Measurements from ENCODE around the gene TEAD4. TPM values are rescaled to one million over a fixed set of nuclear protein-coding genes. Genes with fewer than 3 reads are reported as not detected.

The TEAD4 gene
- total RNA-seq, 6 experiments from 2014 or later = 0.81 to 8.5 (median 3.0) TPM

DNA sequence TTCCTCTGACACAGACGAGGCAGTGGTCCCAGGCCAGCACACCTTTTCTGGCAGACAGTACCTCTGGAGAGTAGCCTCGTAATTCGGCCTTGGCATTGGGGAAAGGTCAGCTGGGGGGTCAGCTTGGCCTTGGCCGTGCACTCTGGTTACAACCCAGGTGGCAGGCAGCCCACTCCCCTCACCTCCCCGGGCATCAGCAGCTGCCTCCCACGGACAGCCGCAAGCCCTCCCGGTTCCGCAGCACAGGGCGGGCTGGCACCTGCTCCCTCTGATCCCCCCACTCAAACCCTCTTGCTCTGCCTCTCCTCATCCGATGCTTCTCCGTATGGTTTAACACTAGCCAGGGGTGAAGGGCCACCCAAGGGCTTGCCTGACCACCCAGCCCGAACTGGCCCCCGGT, 50.6 kb downstream of the TEAD4 start:
- intact Hi-C loops (cut with DNase I) = no loop called here
- TF ChIP-seq, protein P1, sequence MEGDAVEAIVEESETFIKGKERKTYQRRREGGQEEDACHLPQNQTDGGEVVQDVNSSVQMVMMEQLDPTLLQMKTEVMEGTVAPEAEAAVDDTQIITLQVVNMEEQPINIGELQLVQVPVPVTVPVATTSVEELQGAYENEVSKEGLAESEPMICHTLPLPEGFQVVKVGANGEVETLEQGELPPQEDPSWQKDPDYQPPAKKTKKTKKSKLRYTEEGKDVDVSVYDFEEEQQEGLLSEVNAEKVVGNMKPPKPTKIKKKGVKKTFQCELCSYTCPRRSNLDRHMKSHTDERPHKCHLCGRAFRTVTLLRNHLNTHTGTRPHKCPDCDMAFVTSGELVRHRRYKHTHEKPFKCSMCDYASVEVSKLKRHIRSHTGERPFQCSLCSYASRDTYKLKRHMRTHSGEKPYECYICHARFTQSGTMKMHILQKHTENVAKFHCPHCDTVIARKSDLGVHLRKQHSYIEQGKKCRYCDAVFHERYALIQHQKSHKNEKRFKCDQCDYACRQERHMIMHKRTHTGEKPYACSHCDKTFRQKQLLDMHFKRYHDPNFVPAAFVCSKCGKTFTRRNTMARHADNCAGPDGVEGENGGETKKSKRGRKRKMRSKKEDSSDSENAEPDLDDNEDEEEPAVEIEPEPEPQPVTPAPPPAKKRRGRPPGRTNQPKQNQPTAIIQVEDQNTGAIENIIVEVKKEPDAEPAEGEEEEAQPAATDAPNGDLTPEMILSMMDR (IDR thresholded peaks at IDR 0.05) = no peak
- TF ChIP-seq POLR2A (IDR thresholded peaks at IDR 0.05) = no peak
- 73% methylated on average over 3 of the region's 14 CpGs for WGBS (ENCODE audit: insufficient coverage, low coverage, low lambda C conversion rate, missing lambda C conversion rate)

DNA sequence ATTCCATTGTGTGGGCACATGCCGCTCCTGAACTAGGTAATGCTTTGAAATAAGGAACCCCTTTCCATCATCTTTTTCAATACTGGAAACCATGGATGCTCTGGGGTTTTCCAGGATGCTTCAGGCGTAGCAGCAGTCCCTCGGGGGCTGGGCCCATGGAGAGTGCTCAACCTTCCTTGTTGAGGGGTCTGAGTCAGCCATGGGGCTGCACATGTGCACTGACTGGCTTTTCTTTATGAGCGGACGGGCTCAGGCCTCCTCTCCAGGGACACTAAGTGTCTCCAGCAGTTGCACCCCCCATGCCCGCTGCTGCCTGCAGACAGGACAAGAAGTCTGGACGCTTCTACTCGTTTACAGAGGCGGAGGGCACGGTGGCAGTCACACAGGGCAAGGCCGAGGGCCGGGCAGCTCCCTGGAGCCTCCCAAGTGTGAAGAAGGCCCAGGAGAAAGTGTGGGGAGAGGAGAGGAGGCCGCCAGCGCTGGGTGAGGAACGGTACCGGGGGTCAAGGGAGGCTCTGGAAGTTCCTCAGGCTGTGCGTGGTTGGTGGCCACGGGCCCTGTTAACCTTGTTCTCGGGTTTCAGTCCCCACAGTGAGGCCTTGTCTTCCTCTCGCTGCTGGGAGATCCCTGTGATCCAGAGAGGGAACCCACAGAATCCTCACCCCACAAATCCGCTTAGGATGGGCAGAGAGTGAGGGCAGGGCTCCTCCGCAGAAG, 51.2 kb downstream of the TEAD4 start:
- no peaks in the 10 kb centered on the region for H3K4me1 ChIP-seq
- TF ChIP-seq POLR2A (IDR thresholded peaks at IDR 0.05) = no peak
- TF ChIP-seq, protein P1 (IDR thresholded peaks at IDR 0.05) = no peak
- H3K36me3 ChIP-seq = no peaks in the 10 kb centered on the region
- ATAC-seq (no peak), DNase-seq (no peak)
- H3K9me3 ChIP-seq = no peaks in the 10 kb centered on the region
- 70% methylated on average over 2 of the region's 22 CpGs for WGBS (ENCODE audit: insufficient coverage, low coverage, low lambda C conversion rate, missing lambda C conversion rate)
- no peak overlapping the region for H3K4me3 ChIP-seq
- H3K27ac ChIP-seq = no peak overlapping the region
- H3K27me3 ChIP-seq = no peaks in the 10 kb centered on the region
- intact Hi-C loops (cut with DNase I) = no loop called here

More for the DNA sequence above, 50.6 kb downstream of the TEAD4 start:
- H3K9me3 ChIP-seq = no peaks in the 10 kb centered on the region
- H3K27ac ChIP-seq = no peak overlapping the region
- H3K36me3 ChIP-seq = no peaks in the 10 kb centered on the region
- no peaks in the 10 kb centered on the region for H3K27me3 ChIP-seq
- ATAC-seq (peak in 1 of 4 donors; percentile 19), DNase-seq (peak in 1 of 3 donors; percentile 27)
- no peaks in the 10 kb centered on the region for H3K4me1 ChIP-seq
- H3K4me3 ChIP-seq = no peak overlapping the region

DNA sequence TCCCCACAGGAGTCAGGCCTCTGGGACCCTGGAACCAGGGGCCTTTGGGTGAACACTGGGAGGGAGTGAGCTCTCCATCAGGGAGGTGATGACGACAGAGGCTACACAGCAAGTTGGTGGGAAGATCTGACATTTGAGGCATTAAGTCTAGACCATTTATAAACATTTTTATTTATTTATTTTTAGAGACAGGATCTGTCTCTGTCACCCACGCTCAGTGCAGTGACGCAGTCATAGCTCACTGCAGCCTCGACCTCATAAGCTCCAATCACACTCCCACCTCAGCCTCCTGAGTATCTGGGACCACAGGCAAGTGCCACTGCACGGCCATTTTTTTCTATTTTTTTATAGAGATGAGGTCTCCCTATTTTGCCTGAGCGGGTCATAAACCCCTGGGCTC, 53.6 kb downstream of the TEAD4 start:
- H3K27ac ChIP-seq = no peak overlapping the region
- intact Hi-C loops (cut with DNase I) = no loop called here

DNA sequence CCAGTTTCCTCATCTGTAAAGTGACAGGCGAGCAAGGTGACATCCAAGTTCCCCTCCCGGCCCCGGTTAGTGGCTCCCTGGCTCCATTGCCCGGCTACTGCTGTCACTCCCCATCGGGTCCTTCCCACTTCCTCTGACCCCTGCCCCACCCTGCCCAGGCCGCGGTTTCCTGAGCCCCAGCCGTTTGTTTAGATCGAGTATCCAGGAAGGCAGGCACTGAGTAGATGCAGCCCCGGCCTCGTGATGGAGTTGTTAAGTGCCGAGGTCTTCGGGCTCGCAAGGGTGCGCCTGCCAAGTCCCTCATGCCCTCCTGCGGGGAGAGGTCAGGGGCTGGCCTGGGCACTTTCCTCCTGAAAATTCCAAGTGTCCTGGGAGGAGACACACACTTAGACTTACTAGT, 55.4 kb downstream of the TEAD4 start:
- no peaks in the 10 kb centered on the region for H3K27me3 ChIP-seq
- H3K9me3 ChIP-seq = no peaks in the 10 kb centered on the region
- H3K27ac ChIP-seq = no peak overlapping the region
- DNase-seq (no peak), ATAC-seq (peak in 3 of 4 donors; percentile 22 to 52 (median 43))
- 68% methylated on average over 6 of the region's 16 CpGs for WGBS (ENCODE audit: insufficient coverage, low coverage, low lambda C conversion rate, missing lambda C conversion rate)
- intact Hi-C loops (cut with DNase I) = no loop called here
- TF ChIP-seq, protein P1 (IDR thresholded peaks at IDR 0.05) = no peak
- TF ChIP-seq POLR2A (IDR thresholded peaks at IDR 0.05) = no peak
- H3K36me3 ChIP-seq = no peaks in the 10 kb centered on the region
- H3K4me3 ChIP-seq = no peak overlapping the region
- H3K4me1 ChIP-seq = no peaks in the 10 kb centered on the region

More for the DNA sequence above, 53.6 kb downstream of the TEAD4 start:
- H3K9me3 ChIP-seq = no peaks in the 10 kb centered on the region
- no peak overlapping the region for H3K4me3 ChIP-seq
- H3K36me3 ChIP-seq = no peaks in the 10 kb centered on the region
- ATAC-seq (no peak), DNase-seq (no peak)
- no peaks in the 10 kb centered on the region for H3K27me3 ChIP-seq
- TF ChIP-seq, protein P1 (IDR thresholded peaks at IDR 0.05) = no peak
- no peak for TF ChIP-seq POLR2A (IDR thresholded peaks at IDR 0.05)
- no peaks in the 10 kb centered on the region for H3K4me1 ChIP-seq
- WGBS (ENCODE audit: insufficient coverage, low coverage, low lambda C conversion rate, missing lambda C conversion rate) = 79% methylated on average over 4 of the region's 6 CpGs
